DND-41 (cell line): ENCODE results near the gene APELA.

ENCODE experiments used
- ATAC-seq: fragments of 200-7000 bp; cut with Tn5 transposase; 3 replicates; pipeline ENCODE4 v1.9.1; 2021; ENCODE audit warnings: low read depth; ENCODE audit not compliant: insufficient read depth
- DNase-seq: peaks from one replicate; pipeline ENCODE4 v3.0.0-alpha.2; 2020
- H2AFZ ChIP-seq: 2 replicates; pipeline ENCODE4 v1.6.0; 2012; ENCODE audit warnings: low read depth, low read length
- H3K27ac ChIP-seq: 2 replicates; pipeline ENCODE4 v1.5.1; 2012; ENCODE audit warnings: low read length, inconsistent platforms
- H3K27me3 ChIP-seq: fragments of 200-600 bp; sonication (generic); 2 replicates; pipeline ENCODE4 v1.6.0; 2012; ENCODE audit warnings: low read length, mild to moderate bottlenecking, inconsistent platforms; ENCODE audit not compliant: insufficient read depth, poor library complexity
- H3K36me3 ChIP-seq: 2 replicates; pipeline ENCODE4 v1.5.1; 2012; ENCODE audit warnings: low read length, inconsistent platforms; ENCODE audit not compliant: insufficient read depth
- H3K4me1 ChIP-seq: 2 replicates; pipeline ENCODE4 v1.5.1; 2012; ENCODE audit warnings: mild to moderate bottlenecking, low read length; ENCODE audit not compliant: insufficient read depth
- H3K4me2 ChIP-seq: 2 replicates; pipeline ENCODE4 v1.6.0; 2012; ENCODE audit warnings: mild to moderate bottlenecking, moderate library complexity, low read length, inconsistent platforms; ENCODE audit not compliant: insufficient read depth
- H3K4me3 ChIP-seq, 2 experiments: fragments of 200-600 bp in 1 of 2; shearing (Covaris generic) in 1 of 2; 2 replicates each; pipeline ENCODE4 v1.5.1; 2012 to 2016; ENCODE audit warnings: inconsistent platforms in 2 of 2, low read length in 2 of 2, mild to moderate bottlenecking in 2 of 2, low read depth in 1 of 2, moderate library complexity in 1 of 2
- H3K79me2 ChIP-seq: 2 replicates; pipeline ENCODE4 v1.6.0; 2012; ENCODE audit warnings: low read length, inconsistent platforms; ENCODE audit not compliant: insufficient read depth
- H3K9ac ChIP-seq: 2 replicates; pipeline ENCODE4 v1.6.0; 2012; ENCODE audit warnings: low read depth, mild to moderate bottlenecking, inconsistent platforms, low read length, moderate library complexity
- H3K9me3 ChIP-seq: 2 replicates; pipeline ENCODE4 v1.5.1; 2012; ENCODE audit warnings: low read length, moderate library complexity, mild to moderate bottlenecking, inconsistent platforms; ENCODE audit not compliant: insufficient read depth, severe bottlenecking
- H4K20me1 ChIP-seq: 2 replicates; pipeline ENCODE4 v1.6.0; 2012; ENCODE audit warnings: low read length; ENCODE audit not compliant: insufficient read depth
- CTCF ChIP-seq: IDR thresholded peaks from 2 replicates; pipeline ENCODE4 v1.5.1; 2012; ENCODE audit warnings: borderline replicate concordance, low read length, moderate library complexity, mild to moderate bottlenecking; ENCODE audit not compliant: poor library complexity, severe bottlenecking; ENCODE audit errors: extremely low read depth
- EZH2 ChIP-seq: IDR thresholded peaks from 3 replicates; pipeline ENCODE4 v1.6.1; 2012; ENCODE audit warnings: borderline replicate concordance, low read depth, mild to moderate bottlenecking, moderate library complexity, low read length, inconsistent platforms; ENCODE audit not compliant: severe bottlenecking

APELA gene

GRCh38 chr4:164847016-164847415 lies 30.0 kb upstream of the APELA start:
- Histone ChIP-seq H3K4me1 (no peaks in the 10 kb centered on the region), H3K4me2 (no peak overlapping the region), H3K36me3 (no peaks in the 10 kb centered on the region), H4K20me1 (no peaks in the 10 kb centered on the region), H2AFZ (no peak overlapping the region), H3K9me3 (no peaks in the 10 kb centered on the region), H3K9ac (no peak overlapping the region), H3K27ac (no peak overlapping the region), H3K27me3 (no peaks in the 10 kb centered on the region), H3K79me2 (no peaks in the 10 kb centered on the region), H3K4me3 (no peak overlapping the region)
- TF ChIP-seq CTCF (no peak), EZH2 (no peak)
- no peak for DNase-seq
- ATAC-seq, result no peak

GRCh38 chr4:164847967-164848649 lies 28.9 kb upstream of the APELA start:
- DNase-seq (no peak), ATAC-seq (no peak)
- no peak overlapping the region for H3K4me3 ChIP-seq
- no peaks in the 10 kb centered on the region for H3K27me3 ChIP-seq
- H3K27ac ChIP-seq, result no peak overlapping the region
- H3K9ac ChIP-seq, result no peak overlapping the region
- no peaks in the 10 kb centered on the region for H3K79me2 ChIP-seq
- no peaks in the 10 kb centered on the region for H3K9me3 ChIP-seq
- TF ChIP-seq CTCF, result no peak
- TF ChIP-seq EZH2, result no peak
- no peak overlapping the region for H3K4me2 ChIP-seq
- H2AFZ ChIP-seq, result no peak overlapping the region
- H4K20me1 ChIP-seq, result no peaks in the 10 kb centered on the region
- H3K36me3 ChIP-seq, result no peaks in the 10 kb centered on the region
- H3K4me1 ChIP-seq, result no peaks in the 10 kb centered on the region

GRCh38 chr4:164856396-164856795 lies 20.6 kb upstream of the APELA start:
- Histone ChIP-seq H4K20me1 (no peaks in the 10 kb centered on the region), H3K27me3 (no peaks in the 10 kb centered on the region), H3K36me3 (no peaks in the 10 kb centered on the region), H3K27ac (no peak overlapping the region), H3K4me3 (no peak overlapping the region), H3K4me1 (no peaks in the 10 kb centered on the region), H2AFZ (no peak overlapping the region), H3K9me3 (no peaks in the 10 kb centered on the region), H3K4me2 (no peak overlapping the region), H3K9ac (no peak overlapping the region), H3K79me2 (no peaks in the 10 kb centered on the region)
- TF ChIP-seq EZH2, result no peak
- no peak for TF ChIP-seq CTCF
- ATAC-seq (no peak), DNase-seq (no peak)
